HepG2 (cell line): ENCODE data around the gene CAND1. TPM values are rescaled to one million over a fixed set of nuclear protein-coding genes. Genes with fewer than 3 reads are reported as not detected.

Experiments used
- ATAC-seq: fragments of 200-7000 bp; cut with Tn5 transposase; 3 replicates; pipeline ENCODE4 v1.9.1; 2020; ENCODE audit warnings: mild to moderate bottlenecking, moderate library complexity
- BruUV-seq: library from RNA; stranded (reverse); fragments of 400-500 nt; replicated peaks from 2 replicates; lab custom pipeline; 2021; lab: Mats Ljungman, UMichigan
- CTCF ChIA-PET: fragments of 300-600 bp; formaldehyde crosslinking; extraction: SDS; loops from one replicate; lab custom pipeline; 2021; ENCODE audit warnings: low total read pairs, inconsistent platforms, low intra/inter-chr PET ratio; lab: Yijun Ruan, JAX
- POLR2A ChIA-PET: fragments of 350-600 bp; sonication (Branson Sonifier 250); formaldehyde crosslinking; loops from one replicate; lab custom pipeline; 2020; ENCODE audit warnings: antibody characterized with exemption, inconsistent platforms; lab: Yijun Ruan, JAX
- DNase-seq: peaks from one replicate; pipeline ENCODE4 v3.0.0-alpha.2; 2015; ENCODE audit warnings: low spot score
- FAIRE-seq: peaks from 3 replicates; lab custom pipeline; 2011; peaks lifted over from hg19 to GRCh38; lab: Jason Lieb, UNC
- H2AFZ ChIP-seq: one replicate; pipeline ENCODE4 v1.6.1; 2011; ENCODE audit warnings: low read length, inconsistent platforms
- H3K27ac ChIP-seq: fragments of 300-600 bp; 3 replicates; pipeline ENCODE4 v1.8.0; 2011; ENCODE audit warnings: mixed run types, mild to moderate bottlenecking, mixed read lengths, low read length, inconsistent platforms; ENCODE audit not compliant: insufficient read depth; ENCODE audit errors: extremely low read length
- H3K27me3 ChIP-seq, 2 experiments: fragments of 200-600 bp in 1 of 2; 2 replicates in 1 of 2; 3 replicates in 1 of 2; pipeline versions ENCODE4 v1.6.0 to v1.8.0; 2011; ENCODE audit warnings: low read length in 2 of 2, mild to moderate bottlenecking in 2 of 2, moderate library complexity in 2 of 2, inconsistent platforms in 1 of 2; ENCODE audit not compliant: insufficient read depth in 2 of 2, control insufficient read depth in 1 of 2
- H3K36me3 ChIP-seq, 2 experiments: fragments of 200-600 bp in 1 of 2; replicated peaks in 1 of 2; 2 replicates in 1 of 2; 3 replicates in 1 of 2; pipeline versions ENCODE4 v1.5.1 to v1.8.0; 2011; ENCODE audit warnings: low read length in 2 of 2, inconsistent platforms in 1 of 2; ENCODE audit not compliant: insufficient read depth in 2 of 2, control insufficient read depth in 1 of 2
- H3K4me1 ChIP-seq: 2 replicates; pipeline ENCODE4 v1.5.1; 2012; ENCODE audit warnings: low read length, inconsistent platforms; ENCODE audit not compliant: insufficient read depth
- H3K4me2 ChIP-seq: 2 replicates; pipeline ENCODE4 v1.6.0; 2011; ENCODE audit warnings: low read depth, low read length, inconsistent platforms
- H3K4me3 ChIP-seq, 3 experiments: fragments of 200-600 bp in 1 of 3; sonication (generic), shearing (Covaris generic) in 1 of 3; replicated peaks in 1 of 3; 2 replicates each; pipeline ENCODE4 v1.5.1; 2011 to 2016; ENCODE audit warnings: low read length in 3 of 3, inconsistent platforms in 2 of 3, low read depth in 2 of 3, mild to moderate bottlenecking in 2 of 3, control low read depth in 1 of 3, mixed read lengths in 1 of 3; ENCODE audit not compliant: insufficient read depth in 1 of 3
- H3K79me2 ChIP-seq: one replicate; pipeline ENCODE4 v1.6.1; 2011; ENCODE audit warnings: low read length, inconsistent platforms; ENCODE audit not compliant: insufficient read depth
- H3K9ac ChIP-seq: 2 replicates; pipeline ENCODE4 v1.6.0; 2011; ENCODE audit warnings: mild to moderate bottlenecking, low read depth, low read length, inconsistent platforms; ENCODE audit not compliant: insufficient read depth
- H3K9me3 ChIP-seq: 2 replicates; pipeline ENCODE4 v1.5.1; 2012; ENCODE audit warnings: mild to moderate bottlenecking, low read length
- H4K20me1 ChIP-seq: 2 replicates; pipeline ENCODE4 v1.6.0; 2011; ENCODE audit warnings: inconsistent platforms, mild to moderate bottlenecking, low read length, moderate library complexity; ENCODE audit not compliant: insufficient read depth
- CEBPB ChIP-seq: IDR thresholded peaks from 2 replicates; pipeline ENCODE4 v1.6.1; 2011; ENCODE audit warnings: low read depth, low read length, improper control_type of control experiment, borderline replicate concordance
- EHMT2 ChIP-seq: fragments of 200-600 bp; sonication (generic); IDR thresholded peaks from 2 replicates; pipeline ENCODE4 v1.7.0; 2017; ENCODE audit warnings: antibody characterized with exemption, low read depth, low read length, borderline replicate concordance
- FOSL2 ChIP-seq: sonication (generic); formaldehyde crosslinking; IDR thresholded peaks from 2 replicates; pipeline ENCODE4 v1.4.0; 2020; ENCODE audit warnings: missing genetic modification reagents
- KMT2B ChIP-seq: IDR thresholded peaks from 2 replicates; pipeline ENCODE4 v1.6.1; 2016; ENCODE audit warnings: missing genetic modification reagents, missing compliant biosample characterization
- MTA1 ChIP-seq: sonication (generic); formaldehyde crosslinking; IDR thresholded peaks from 2 replicates; pipeline ENCODE4 v1.4.0; 2020; ENCODE audit warnings: missing genetic modification reagents, mild to moderate bottlenecking, borderline replicate concordance
- NR2F1 ChIP-seq, 2 experiments: fragments of 450-650 bp in 1 of 2; formaldehyde crosslinking in 1 of 2; IDR thresholded peaks; 2 replicates each; pipeline versions ENCODE4 v1.5.0 to v1.6.1; 2016 to 2020; ENCODE audit warnings: mild to moderate bottlenecking in 1 of 2, missing compliant biosample characterization in 1 of 2, missing genetic modification reagents in 1 of 2, moderate library complexity in 1 of 2
- SMARCC2 ChIP-seq: fragments of 450-650 bp; IDR thresholded peaks from 2 replicates; pipeline ENCODE4 v1.6.1; 2017; ENCODE audit warnings: antibody characterized with exemption, mild to moderate bottlenecking
- STAT5B ChIP-seq: sonication (generic); formaldehyde crosslinking; IDR thresholded peaks from 2 replicates; pipeline ENCODE4 v1.4.0; 2020; ENCODE audit warnings: missing genetic modification reagents
- WGBS: methylation state at CpG from one replicate; pipeline ENCODE4 v1.1.6; 2017; ENCODE audit warnings: low lambda C conversion rate; 5-methylcytosine and 5-hydroxymethylcytosine counted together
- in situ Hi-C: cut with HindIII; loops from 2 replicates; pipeline ENCODE4 v1.10.0; 2017; ENCODE audit warnings: low pct_unique_long_range_greater_than_20kb; ENCODE audit not compliant: extremely low pct_ligation_motif_present
- intact Hi-C: fragments of 100-400 bp; cut with micrococcal nuclease; formaldehyde crosslinking; loops from one replicate; pipeline ENCODE4 v1.10.0; 2022; ENCODE audit not compliant: unreplicated experiment
- polyA plus RNA-seq, 8 experiments: library from polyadenylated mRNA; depleted of rRNA in 3 of 8; stranded (reverse) in 7 of 8; unstranded in 1 of 8; fragments of >200 nt; fragmentation: Illumina TruSeq in 4 of 8; extraction: Trizol in 4 of 8; gene quantifications; 2 replicates each; pipeline versions ENCODE4 v1.2.1 to v1.2.3, GENCODE V29; 2011 to 2016; ENCODE audit warnings: low read depth in 4 of 8, missing spikeins in 1 of 8, mixed read lengths in 1 of 8; ENCODE audit not compliant: insufficient read depth in 1 of 8
- total RNA-seq, 5 experiments: library from RNA; depleted of rRNA; stranded (reverse); fragments of >200 nt; fragmentation: Illumina TruSeq; extraction: Trizol; gene quantifications; 2 replicates each; pipeline ENCODE4 v1.2.3, GENCODE V29; 2016; ENCODE audit warnings: low read depth in 1 of 5
- TF ChIP-seq, protein P1 (sequence below): sonication (generic); formaldehyde crosslinking; IDR thresholded peaks from 2 replicates; pipeline ENCODE4 v1.4.0; 2020; ENCODE audit warnings: missing genetic modification reagents
- TF ChIP-seq, protein P2 (sequence below): sonication (generic); formaldehyde crosslinking; IDR thresholded peaks from 2 replicates; pipeline ENCODE4 v1.9.0; 2022; ENCODE audit warnings: missing genetic modification reagents, mild to moderate bottlenecking, borderline replicate concordance
- TF ChIP-seq, protein P3 (sequence below), 2 experiments: IDR thresholded peaks; 2 replicates each; pipeline ENCODE4 v1.6.1; 2011 to 2012; ENCODE audit warnings: low read length in 2 of 2, borderline replicate concordance in 1 of 2, low read depth in 1 of 2, mild to moderate bottlenecking in 1 of 2, moderate library complexity in 1 of 2

Gene CAND1
- total and polyA plus RNA-seq, 2 of the 13 experiments (the other 11 are each of a cell fraction or from before 2014, with no cell fraction given): 56.2 to 138 TPM

DNA sequence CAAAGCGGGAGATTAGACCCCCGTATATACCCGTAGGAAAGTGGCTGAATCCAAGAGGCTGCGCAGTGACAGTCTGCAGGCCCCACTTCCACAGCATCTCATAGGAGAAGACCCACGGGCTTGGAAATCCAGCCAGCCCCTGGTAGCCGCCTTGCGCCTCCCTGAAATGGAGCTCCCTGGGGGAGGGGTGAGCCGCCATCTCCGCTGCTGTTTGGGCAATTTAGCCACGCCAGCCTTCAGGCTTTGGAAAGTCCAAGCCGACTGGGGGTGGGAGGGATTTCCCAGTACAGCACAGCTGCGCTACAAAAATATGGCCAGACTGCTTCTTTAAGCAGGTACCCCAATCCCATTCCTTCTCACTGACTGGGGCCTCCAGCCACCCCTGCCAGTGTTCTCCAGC is 53.4 kb downstream of the CAND1 start (continued):
- TF ChIP-seq, protein P1, sequence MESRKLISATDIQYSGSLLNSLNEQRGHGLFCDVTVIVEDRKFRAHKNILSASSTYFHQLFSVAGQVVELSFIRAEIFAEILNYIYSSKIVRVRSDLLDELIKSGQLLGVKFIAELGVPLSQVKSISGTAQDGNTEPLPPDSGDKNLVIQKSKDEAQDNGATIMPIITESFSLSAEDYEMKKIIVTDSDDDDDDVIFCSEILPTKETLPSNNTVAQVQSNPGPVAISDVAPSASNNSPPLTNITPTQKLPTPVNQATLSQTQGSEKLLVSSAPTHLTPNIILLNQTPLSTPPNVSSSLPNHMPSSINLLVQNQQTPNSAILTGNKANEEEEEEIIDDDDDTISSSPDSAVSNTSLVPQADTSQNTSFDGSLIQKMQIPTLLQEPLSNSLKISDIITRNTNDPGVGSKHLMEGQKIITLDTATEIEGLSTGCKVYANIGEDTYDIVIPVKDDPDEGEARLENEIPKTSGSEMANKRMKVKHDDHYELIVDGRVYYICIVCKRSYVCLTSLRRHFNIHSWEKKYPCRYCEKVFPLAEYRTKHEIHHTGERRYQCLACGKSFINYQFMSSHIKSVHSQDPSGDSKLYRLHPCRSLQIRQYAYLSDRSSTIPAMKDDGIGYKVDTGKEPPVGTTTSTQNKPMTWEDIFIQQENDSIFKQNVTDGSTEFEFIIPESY (CRISPR knock-in tag): peak; percentile 29; the same call in 1 of the 2 replicates
- TF ChIP-seq, protein P2, sequence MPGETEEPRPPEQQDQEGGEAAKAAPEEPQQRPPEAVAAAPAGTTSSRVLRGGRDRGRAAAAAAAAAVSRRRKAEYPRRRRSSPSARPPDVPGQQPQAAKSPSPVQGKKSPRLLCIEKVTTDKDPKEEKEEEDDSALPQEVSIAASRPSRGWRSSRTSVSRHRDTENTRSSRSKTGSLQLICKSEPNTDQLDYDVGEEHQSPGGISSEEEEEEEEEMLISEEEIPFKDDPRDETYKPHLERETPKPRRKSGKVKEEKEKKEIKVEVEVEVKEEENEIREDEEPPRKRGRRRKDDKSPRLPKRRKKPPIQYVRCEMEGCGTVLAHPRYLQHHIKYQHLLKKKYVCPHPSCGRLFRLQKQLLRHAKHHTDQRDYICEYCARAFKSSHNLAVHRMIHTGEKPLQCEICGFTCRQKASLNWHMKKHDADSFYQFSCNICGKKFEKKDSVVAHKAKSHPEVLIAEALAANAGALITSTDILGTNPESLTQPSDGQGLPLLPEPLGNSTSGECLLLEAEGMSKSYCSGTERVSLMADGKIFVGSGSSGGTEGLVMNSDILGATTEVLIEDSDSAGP (CRISPR knock-in tag): no peak

DNA sequence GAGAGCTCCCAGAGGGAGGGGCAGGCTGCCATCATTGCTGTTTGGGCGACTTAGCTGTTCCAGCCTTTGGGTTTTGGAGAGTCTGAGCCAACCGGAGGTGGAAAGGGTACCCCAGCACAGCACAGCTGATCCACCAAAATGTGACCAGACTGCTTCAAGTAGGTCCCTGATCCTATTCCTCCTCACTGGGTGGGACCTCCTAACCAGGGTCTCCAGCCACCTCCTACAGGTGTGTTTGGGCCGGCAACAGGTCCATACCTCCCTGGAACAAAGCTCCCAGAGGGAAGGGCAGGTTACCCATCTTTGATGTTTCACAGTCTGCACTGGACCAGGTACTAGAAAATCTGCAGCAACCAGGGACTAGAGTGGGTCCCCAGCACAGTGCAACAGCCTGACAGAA is 53.8 kb downstream of the CAND1 start:
- H4K20me1 ChIP-seq: no peaks in the 10 kb centered on the region
- H3K79me2 ChIP-seq: no peaks in the 10 kb centered on the region
- no peaks in the 10 kb centered on the region for H3K27me3 ChIP-seq
- no peak overlapping the region for H3K4me3 ChIP-seq
- ATAC-seq: peak; percentile 15
- WGBS: 100% methylated on average over 1 of the region's 3 CpGs
- H2AFZ ChIP-seq: no peak overlapping the region
- H3K36me3 ChIP-seq: no peaks in the 10 kb centered on the region; a peak in 1 of 5 replicates
- no peak overlapping the region for H3K9ac ChIP-seq
- no peak for FAIRE-seq
- no peaks in the 10 kb centered on the region for H3K9me3 ChIP-seq
- H3K4me2 ChIP-seq: no peak overlapping the region
- in situ Hi-C loops: no loop called here
- H3K4me1 ChIP-seq: no peaks in the 10 kb centered on the region
- TF ChIP-seq CEBPB (no peak), EHMT2 (no peak), NR2F1 (CRISPR knock-in tag; IDR thresholded peaks at IDR 0.05) (no peak), STAT5B (no peak), FOSL2 (CRISPR knock-in tag) (no peak), MTA1 (CRISPR knock-in tag) (no peak), SMARCC2 (no peak), KMT2B (CRISPR knock-in tag) (no peak)
- TF ChIP-seq, protein P3, sequence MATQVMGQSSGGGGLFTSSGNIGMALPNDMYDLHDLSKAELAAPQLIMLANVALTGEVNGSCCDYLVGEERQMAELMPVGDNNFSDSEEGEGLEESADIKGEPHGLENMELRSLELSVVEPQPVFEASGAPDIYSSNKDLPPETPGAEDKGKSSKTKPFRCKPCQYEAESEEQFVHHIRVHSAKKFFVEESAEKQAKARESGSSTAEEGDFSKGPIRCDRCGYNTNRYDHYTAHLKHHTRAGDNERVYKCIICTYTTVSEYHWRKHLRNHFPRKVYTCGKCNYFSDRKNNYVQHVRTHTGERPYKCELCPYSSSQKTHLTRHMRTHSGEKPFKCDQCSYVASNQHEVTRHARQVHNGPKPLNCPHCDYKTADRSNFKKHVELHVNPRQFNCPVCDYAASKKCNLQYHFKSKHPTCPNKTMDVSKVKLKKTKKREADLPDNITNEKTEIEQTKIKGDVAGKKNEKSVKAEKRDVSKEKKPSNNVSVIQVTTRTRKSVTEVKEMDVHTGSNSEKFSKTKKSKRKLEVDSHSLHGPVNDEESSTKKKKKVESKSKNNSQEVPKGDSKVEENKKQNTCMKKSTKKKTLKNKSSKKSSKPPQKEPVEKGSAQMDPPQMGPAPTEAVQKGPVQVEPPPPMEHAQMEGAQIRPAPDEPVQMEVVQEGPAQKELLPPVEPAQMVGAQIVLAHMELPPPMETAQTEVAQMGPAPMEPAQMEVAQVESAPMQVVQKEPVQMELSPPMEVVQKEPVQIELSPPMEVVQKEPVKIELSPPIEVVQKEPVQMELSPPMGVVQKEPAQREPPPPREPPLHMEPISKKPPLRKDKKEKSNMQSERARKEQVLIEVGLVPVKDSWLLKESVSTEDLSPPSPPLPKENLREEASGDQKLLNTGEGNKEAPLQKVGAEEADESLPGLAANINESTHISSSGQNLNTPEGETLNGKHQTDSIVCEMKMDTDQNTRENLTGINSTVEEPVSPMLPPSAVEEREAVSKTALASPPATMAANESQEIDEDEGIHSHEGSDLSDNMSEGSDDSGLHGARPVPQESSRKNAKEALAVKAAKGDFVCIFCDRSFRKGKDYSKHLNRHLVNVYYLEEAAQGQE (IDR thresholded peaks at IDR 0.05; ENCODE audit: borderline replicate concordance in 1 of 2, low read depth in 1 of 2, low read length in 2 of 2): no peak
- TF ChIP-seq, all 625 proteins: peak for 0
- intact Hi-C loops: no loop called here
- POLR2A ChIA-PET: interaction anchor here (2.0 kb wide), 1 partner anchor 54 kb away, joined by 5 read pairs; the partner anchor contains the start of gene CAND1
- no peak for DNase-seq
- CTCF ChIA-PET: no interaction called here
- H3K27ac ChIP-seq: no peak overlapping the region
- no TSS peak for BruUV-seq
